Mucosa of gallbladder (tissue), 1 donor: ENCODE results near the gene NPTN. TPM values are rescaled to one million over a fixed set of nuclear protein-coding genes. Genes with fewer than 3 reads are reported as not detected.
"Not testable (repeated sequence)": the region's sequence is repeated elsewhere in the genome, so short reads cannot be mapped to it uniquely, and the experiment has no call there.

Experiments
- DNase-seq: peaks from one replicate; pipeline ENCODE4 v3.0.0-alpha.2; 2020; ENCODE audit warnings: low spot score
- total RNA-seq: library from RNA; stranded (reverse); gene quantifications from one replicate; pipeline ENCODE4 v1.2.1, GENCODE V29; 2021
- donor health status: DM: no; HTN: no; CAD: no.

NPTN gene
- total RNA-seq, 1 donor from 2014 or later = 159 TPM

DNA sequence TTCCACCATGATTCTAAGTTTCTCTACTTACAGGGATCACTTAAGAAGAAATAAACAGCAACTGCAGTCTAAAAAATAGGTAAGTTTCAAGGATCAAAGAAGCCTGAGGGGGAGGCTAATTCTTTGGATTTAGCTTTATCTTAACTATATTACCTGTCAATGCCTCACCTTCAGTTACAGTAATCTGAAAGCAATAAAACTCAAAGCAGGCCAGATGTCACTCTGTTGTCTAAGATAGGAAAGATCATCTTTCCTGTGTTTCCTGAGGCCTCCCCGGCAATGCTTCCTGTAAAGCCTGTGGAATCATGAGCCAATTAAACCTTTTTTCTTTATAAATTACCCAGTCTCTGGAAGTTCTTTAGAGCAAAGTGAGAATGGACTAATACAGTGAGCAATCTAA, 60.2 kb downstream of the NPTN start:
- DNase-seq = no peak

DNA sequence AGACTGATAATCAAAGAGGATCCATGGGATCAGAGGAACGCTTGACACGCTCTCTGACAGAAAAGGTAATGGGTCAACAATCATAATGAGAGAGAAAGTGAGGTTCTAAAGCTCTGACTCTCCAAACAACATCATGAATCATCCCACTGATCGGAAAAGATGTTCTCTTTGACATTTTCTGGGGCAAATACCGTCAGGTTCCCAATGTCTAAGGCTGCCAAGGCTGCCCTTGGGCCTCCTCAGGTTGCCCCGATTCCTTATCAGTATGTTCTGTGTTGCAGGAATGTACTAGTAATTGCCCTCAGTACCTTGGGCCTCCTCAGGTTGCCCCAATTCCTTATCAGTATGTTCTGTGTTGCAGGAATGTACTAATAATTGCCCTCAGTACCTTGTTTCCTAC, 60.9 kb downstream of the NPTN start:
- no peak for DNase-seq

DNA sequence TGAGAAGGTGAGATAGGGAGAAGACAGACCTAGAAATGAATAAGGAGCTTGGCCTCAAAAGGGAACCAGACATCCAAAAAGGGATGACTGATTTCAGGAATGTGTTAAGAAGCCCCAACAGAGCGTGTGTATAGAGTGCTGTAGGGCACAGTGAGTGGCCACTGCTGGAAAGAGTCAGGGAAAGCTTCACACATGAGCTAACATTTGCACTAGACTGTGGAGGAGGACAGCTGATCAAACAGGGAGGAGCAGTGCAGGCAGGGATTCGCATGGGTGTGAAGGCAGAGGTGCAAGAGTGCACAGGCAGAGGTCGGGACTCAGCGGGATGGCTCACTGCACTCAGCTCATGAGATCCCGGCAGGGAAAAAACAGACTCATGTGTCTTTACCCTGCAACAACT, 61.8 kb downstream of the NPTN start:
- no peak for DNase-seq

GRCh38 chr15:73570355-73571032, 62.7 kb downstream of the NPTN start:
- DNase-seq = no peak

- no peak for DNase-seq
Observed at GRCh38 chr15:73569361-73569760, 63.8 kb downstream of the NPTN start.

GRCh38 chr15:73568564-73569280, 64.5 kb downstream of the NPTN start:
- no peak for DNase-seq

GRCh38 chr15:73567020-73567419, 66.2 kb downstream of the NPTN start:
- DNase-seq = no peak

GRCh38 chr15:73564255-73564654, 68.9 kb downstream of the NPTN start:
- no peak for DNase-seq

DNA sequence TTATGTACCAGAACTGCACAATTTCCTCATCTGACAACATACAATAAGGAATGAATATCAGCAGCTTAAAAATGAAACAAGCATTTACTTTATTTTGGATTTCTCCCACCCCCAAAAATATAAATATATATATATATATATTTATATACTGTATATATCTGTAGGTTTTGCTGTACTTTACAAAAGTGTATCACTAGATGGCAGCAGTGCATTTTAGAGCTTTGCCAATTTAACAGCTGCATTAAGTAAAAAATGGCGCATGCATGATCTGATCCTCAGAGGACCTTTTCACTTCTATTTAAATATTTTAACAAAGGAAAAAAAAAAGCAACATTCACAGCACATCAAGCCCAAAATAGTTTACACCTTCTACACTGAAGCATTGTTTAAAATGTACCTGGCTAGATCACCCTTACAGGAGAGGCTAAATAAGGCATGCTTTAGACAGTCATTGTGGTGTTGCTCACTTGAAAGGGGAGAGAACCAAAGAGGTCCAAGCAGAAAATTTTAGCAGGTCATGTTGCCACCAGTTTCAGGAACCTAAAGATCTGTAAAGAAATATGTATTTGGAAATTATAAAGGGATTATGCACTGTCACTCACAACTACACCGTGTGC, 72.6 kb downstream of the NPTN start:
- peak; percentile 27 for DNase-seq

DNA sequence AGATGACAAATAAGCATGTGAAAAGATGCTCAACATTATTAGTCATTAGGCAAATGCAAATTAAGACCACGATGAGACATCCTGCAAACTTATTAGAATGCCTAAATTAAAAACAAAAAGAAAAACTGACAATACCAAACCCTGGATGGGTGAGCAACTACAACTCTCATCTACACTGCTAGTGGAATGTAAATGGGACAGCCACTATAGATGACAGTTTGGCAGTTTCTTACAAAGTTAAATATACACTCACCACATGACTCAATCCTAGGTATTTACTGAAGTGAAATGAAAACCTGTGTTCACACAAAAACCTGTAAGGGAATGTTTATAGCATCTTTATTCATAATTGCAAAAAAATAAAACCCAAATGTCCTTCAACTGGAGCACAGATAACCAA, 74.7 kb downstream of the NPTN start:
- DNase-seq = no peak

DNA sequence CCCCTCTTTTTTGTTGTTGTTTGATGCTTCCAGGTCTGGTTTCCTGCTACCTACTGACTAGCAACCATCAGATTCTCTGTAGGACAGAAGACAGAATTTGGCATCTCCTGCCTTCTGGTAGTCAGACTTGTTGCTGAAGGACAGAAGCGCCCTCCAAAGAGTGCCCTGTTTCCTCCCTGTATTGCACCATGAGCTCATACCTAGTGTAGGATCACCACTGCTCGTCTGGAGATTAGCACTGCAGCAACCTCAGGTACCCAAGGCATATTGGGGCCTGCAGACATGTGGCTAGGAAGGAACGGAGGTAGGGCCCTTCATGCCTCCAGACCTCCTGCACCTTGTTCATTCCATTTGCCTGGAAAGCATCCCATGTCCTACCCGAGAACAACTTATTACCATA, 78.1 kb downstream of the NPTN start:
- DNase-seq = no peak

- no peak for DNase-seq
Observed at GRCh38 chr15:73550190-73550589, 83.0 kb downstream of the NPTN start.

DNA sequence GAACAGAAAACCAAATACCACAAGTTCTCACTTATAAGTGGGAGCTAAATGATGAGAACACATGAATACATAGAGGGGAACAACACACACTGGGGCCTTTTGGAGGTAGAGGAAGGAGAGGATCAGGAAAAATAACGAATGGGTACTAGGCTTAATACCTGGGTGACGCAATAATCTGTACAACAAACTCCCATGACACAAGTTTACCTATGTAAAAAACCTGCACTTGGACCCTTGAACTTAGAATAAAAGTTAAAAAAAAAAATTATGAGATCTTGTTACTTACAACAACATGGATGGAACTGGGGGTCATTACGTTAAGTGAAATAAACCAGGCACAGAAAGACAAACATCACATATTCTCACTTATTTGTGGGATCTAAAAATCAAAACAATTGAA, 84.3 kb downstream of the NPTN start:
- DNase-seq = not testable (repeated sequence)

GRCh38 chr15:73541479-73541878, 91.7 kb downstream of the NPTN start:
- no peak for DNase-seq

DNA sequence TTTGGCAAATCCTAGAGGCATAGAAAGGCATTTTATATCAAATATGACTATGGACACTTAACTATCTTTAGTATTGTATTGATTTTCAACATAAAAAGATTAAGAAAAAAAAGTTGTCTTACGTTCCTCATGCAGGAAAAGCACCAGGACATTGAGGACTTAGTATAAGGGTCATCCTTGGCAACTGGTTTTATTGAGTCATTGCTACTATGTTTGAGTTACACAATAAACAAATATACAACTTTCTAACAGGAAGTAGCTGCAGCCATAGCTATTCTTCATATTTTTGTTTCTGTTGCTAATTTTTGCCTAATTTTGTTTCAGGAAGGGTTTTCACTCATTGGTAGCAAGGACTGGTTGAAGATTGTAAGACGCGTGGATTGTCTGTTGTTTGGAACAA, 93.0 kb downstream of the NPTN start:
- no peak for DNase-seq

DNA sequence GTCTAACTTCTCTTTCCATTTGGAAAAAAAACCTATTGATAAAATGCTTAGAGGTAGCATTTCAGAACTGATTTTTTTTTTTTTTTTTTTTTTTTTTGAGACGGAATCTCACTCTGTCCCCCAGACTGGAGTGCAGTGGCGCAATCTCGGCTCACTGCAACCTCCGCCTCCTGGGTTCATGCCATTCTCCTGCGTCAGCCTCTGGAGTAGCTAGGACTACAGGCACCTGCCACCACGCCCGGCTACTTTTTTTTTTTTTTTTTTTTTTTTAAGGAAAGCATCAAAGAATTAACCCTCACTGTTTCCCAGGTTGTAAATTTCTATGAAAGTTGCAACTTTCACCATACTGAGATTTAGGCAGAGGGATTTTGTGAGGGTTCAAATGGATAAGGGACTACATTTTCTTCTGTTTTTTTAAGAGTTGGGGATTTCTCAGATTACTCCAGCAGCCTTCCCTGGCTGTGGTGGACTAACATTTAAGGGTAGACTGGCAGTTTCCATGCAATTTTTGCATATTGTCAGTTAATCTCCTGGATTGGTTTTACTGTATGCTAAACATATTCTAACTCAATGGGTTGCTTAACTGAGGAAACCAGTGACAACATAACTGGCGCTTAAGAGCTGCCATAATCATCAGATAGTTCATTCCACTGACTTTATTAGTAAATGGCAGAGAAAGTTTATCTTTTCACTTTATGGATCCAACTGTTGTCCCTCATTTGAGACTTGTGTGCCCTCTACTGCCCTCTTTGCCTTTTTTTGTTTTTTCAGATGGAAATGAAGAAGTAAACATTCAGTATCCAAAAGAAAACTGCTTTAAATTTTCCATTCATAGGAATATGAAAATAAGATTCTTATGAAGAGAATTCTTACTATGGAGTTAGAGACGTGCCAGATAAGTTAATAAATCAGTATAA, 93.7 kb downstream of the NPTN start:
- DNase-seq = peak; percentile 45

- DNase-seq = no peak
Observed at GRCh38 chr15:73538563-73539211, 94.5 kb downstream of the NPTN start.

- no peak for DNase-seq
Observed at GRCh38 chr15:73538123-73538522, 95.1 kb downstream of the NPTN start.

DNA sequence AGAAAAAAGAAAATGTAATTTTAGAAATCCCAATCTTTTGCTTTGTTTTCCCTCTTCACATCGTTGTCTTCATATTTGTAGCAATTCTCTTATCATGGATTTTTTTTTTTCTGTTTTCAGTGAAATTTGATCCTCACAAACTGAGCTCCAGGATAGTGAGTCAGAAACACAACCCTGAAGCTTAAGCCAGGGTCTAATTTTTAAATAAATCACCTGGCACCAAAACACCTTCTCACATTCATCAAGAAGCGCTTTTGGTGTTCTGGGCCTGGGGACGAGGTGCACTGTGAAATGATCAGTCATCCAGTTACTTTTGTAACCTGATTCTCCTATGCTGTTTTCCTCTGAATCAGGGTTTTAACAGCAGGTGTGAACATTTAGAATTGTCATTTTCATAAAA, 102.5 kb downstream of the NPTN start:
- DNase-seq = no peak

DNA sequence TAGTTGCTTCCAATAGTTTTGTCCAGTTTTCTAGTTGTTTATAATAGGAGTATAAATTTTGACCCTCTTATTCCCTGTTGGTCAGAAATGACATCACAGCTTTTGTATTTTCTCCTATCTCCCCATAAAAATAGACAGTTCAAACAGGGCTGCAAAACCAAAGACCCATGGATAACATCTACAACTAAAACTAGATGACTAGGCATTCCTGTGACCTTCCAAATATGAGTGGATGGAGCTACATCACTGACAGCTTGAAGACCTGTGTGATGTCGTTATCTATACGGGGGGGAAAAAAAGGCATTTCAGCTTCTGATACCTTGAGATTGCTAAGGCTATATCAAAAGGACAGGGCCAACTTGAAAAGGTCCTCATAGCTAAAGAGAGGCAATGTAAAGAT, 105.6 kb downstream of the NPTN start:
- DNase-seq = no peak

- no peak for DNase-seq
Observed at GRCh38 chr15:73524919-73525318, 108.3 kb downstream of the NPTN start.

DNA sequence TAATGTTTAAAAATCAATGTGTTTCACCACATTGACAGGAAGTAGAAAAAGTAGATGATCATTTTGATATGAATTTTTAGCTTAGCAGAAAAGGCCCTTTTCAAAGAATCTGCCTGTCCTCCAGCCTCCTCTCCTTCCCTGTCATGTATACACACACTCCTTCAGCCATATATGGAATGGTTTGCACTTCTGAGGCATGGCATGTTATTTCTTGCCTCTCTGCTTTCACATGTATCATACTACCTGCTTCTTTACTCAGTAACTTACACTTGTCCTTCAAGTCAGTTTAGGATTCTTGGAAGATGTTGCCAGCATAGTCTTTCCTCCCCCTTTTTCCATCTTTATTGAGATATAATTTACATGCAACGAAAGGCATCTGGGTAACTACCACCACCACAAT, 111.2 kb downstream of the NPTN start:
- DNase-seq = no peak
